GM19452 (cell line): ENCODE data around the gene ELMOD3.
"Not testable (repeated sequence)": the region's sequence is repeated elsewhere in the genome, so short reads cannot be mapped to it uniquely, and the experiment has no call there.

Experiments used
- ATAC-seq: cut with Tn5 transposase; IDR thresholded peaks from one replicate; pipeline ENCODE4 v1.9.1; 2021; ENCODE audit not compliant: unreplicated experiment

Gene ELMOD3

GRCh38 chr2:85354286-85355072, at the start of gene ELMOD3, which contains the start of gene RETSAT:
TSS of gene ELMOD3 (plus strand) at chr2:85354769. CDS start at chr2:85357199, 2,430 bp downstream.
TSS of gene RETSAT (minus strand) at chr2:85354528. CDS start at chr2:85354507, 21 bp downstream.
- ATAC-seq: peak; percentile 93

GRCh38 chr2:85307527-85307897, 47.1 kb upstream of the ELMOD3 start:
- no peak for ATAC-seq

GRCh38 chr2:85308201-85308600, 46.4 kb upstream of the ELMOD3 start:
- ATAC-seq: no peak

- ATAC-seq: no peak
Measured at GRCh38 chr2:85308896-85309555, 45.5 kb upstream of the ELMOD3 start.

GRCh38 chr2:85309699-85310321, 44.8 kb upstream of the ELMOD3 start:
- ATAC-seq: no peak

- ATAC-seq: no peak
Measured at GRCh38 chr2:85310330-85310729, 44.2 kb upstream of the ELMOD3 start.

- ATAC-seq: no peak
Measured at GRCh38 chr2:85312404-85312803, 42.2 kb upstream of the ELMOD3 start.

GRCh38 chr2:85314884-85315242, 39.7 kb upstream of the ELMOD3 start:
- no peak for ATAC-seq

- ATAC-seq: not testable (repeated sequence)
Measured at GRCh38 chr2:85315921-85316320, 38.6 kb upstream of the ELMOD3 start.

GRCh38 chr2:85318222-85319074, 36.1 kb upstream of the ELMOD3 start:
- ATAC-seq: no peak

- no peak for ATAC-seq
Measured at GRCh38 chr2:85319796-85320195, 34.8 kb upstream of the ELMOD3 start.

GRCh38 chr2:85323351-85323987, 31.1 kb upstream of the ELMOD3 start:
- ATAC-seq: no peak

GRCh38 chr2:85323988-85324367, 30.6 kb upstream of the ELMOD3 start:
- ATAC-seq: not testable (repeated sequence)

- ATAC-seq: no peak
Measured at GRCh38 chr2:85324639-85325465, 29.7 kb upstream of the ELMOD3 start.

GRCh38 chr2:85325466-85325811, 29.1 kb upstream of the ELMOD3 start:
- ATAC-seq: no peak

- peak; percentile 37 for ATAC-seq
Measured at GRCh38 chr2:85326406-85327159, 28.0 kb upstream of the ELMOD3 start.

GRCh38 chr2:85327160-85327821, 27.3 kb upstream of the ELMOD3 start:
- no peak for ATAC-seq

- ATAC-seq: peak; percentile 79
Measured at GRCh38 chr2:85327822-85328617, 26.5 kb upstream of the ELMOD3 start, which contains the start of gene TGOLN2. TSS of gene TGOLN2 (minus strand) at chr2:85327989. CDS start at chr2:85327962, 27 bp downstream.
